ENCODE measurements around the gene ZNF669. TPM values are rescaled to one million over a fixed set of nuclear protein-coding genes. Genes with fewer than 3 reads are reported as not detected.

ZNF669 gene
- total RNA-seq, 1 donor: 10.1 TPM

DNA sequence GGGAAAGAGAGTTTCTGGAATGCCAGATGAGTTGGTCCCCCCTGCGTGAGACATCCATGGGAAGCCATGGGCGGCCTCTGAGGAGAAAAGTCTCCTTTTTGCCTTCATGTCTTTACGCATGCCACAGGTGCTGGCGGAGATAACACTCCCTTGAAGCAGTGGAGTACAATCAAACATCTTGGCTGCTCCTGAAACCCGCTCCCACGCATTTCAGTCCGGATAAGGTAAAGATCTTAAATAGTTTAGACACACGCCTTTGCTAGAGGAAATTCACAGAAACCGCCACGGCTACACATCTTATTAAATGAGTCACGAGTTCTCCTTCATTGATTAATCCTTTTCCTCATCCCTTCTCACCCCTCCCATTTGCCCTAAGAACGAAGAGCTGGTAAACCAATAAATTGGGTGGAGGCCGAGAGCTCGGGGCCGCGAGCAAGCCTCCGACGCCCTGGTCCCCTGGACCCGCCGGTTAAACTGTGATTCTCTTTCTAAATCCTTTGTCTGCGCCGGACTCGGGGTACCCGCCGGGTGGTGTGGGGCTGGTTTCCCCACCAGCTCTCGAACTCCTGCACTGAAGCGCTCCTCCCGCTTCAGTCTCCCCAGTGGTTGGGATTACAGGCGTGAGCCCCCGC lies 6.6 kb upstream of the ZNF669 start:
- Histone ChIP-seq H3K4me1 (ENCODE audit: insufficient read depth, low read length) (no peaks in the 10 kb centered on the region), H3K79me2 (ENCODE audit: insufficient read depth, low read length) (no peaks in the 10 kb centered on the region), H3K4me3 (ENCODE audit: insufficient read depth, low read length) (peak overlapping the region; percentile 76), H4K20me1 (ENCODE audit: insufficient read depth, low read length) (no peaks in the 10 kb centered on the region), H2AFZ (ENCODE audit: low read length) (peak overlapping the region; percentile 73), H3K36me3 (ENCODE audit: insufficient read depth, low read length) (no peaks in the 10 kb centered on the region), H3K4me2 (ENCODE audit: insufficient read depth, low read length) (peak overlapping the region; percentile 76), H3K27me3 (ENCODE audit: insufficient read depth, low read length) (no peaks in the 10 kb centered on the region), H3K9me3 (ENCODE audit: low read depth, low read length) (no peaks in the 10 kb centered on the region), H3K27ac (ENCODE audit: low read depth, low read length) (no peak overlapping the region)
- TF ChIP-seq, protein P1, sequence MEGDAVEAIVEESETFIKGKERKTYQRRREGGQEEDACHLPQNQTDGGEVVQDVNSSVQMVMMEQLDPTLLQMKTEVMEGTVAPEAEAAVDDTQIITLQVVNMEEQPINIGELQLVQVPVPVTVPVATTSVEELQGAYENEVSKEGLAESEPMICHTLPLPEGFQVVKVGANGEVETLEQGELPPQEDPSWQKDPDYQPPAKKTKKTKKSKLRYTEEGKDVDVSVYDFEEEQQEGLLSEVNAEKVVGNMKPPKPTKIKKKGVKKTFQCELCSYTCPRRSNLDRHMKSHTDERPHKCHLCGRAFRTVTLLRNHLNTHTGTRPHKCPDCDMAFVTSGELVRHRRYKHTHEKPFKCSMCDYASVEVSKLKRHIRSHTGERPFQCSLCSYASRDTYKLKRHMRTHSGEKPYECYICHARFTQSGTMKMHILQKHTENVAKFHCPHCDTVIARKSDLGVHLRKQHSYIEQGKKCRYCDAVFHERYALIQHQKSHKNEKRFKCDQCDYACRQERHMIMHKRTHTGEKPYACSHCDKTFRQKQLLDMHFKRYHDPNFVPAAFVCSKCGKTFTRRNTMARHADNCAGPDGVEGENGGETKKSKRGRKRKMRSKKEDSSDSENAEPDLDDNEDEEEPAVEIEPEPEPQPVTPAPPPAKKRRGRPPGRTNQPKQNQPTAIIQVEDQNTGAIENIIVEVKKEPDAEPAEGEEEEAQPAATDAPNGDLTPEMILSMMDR (IDR thresholded peaks at IDR 0.05; ENCODE audit: extremely low read depth, low read depth, low read length): no peak
- DNase-seq (ENCODE audit: insufficient read length, low spot score, missing footprints): no peak

DNA sequence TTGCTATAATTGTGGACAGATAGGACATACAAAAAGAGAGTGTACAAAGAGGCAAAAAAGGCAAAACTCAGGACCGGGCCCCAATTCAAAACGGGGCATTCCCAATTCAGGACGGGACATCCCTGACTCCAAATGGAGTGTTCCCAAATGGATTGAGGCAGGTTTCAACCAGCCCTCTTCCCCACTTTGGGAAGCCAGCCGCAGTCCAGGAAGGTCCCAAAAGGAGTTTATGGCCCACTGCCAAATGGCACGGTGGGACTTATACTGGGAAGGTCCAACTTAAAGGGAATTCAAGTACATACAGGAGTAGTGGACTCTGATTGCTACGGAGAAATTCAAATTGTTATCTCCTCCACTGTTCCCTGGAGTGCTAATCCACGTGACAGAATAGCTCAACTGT lies 3.5 kb upstream of the ZNF669 start:
- Histone ChIP-seq H3K9me3 (ENCODE audit: low read depth, low read length) (no peaks in the 10 kb centered on the region), H2AFZ (ENCODE audit: low read length) (no peak overlapping the region), H3K4me1 (ENCODE audit: insufficient read depth, low read length) (peaks cover 8% of the 10 kb centered on the region), H3K79me2 (ENCODE audit: insufficient read depth, low read length) (peaks cover 11% of the 10 kb centered on the region), H3K36me3 (ENCODE audit: insufficient read depth, low read length) (no peaks in the 10 kb centered on the region), H3K4me3 (ENCODE audit: insufficient read depth, low read length) (no peak overlapping the region), H3K27ac (ENCODE audit: low read depth, low read length) (no peak overlapping the region), H3K4me2 (ENCODE audit: insufficient read depth, low read length) (no peak overlapping the region), H3K27me3 (ENCODE audit: insufficient read depth, low read length) (no peaks in the 10 kb centered on the region), H4K20me1 (ENCODE audit: insufficient read depth, low read length) (peaks cover 5% of the 10 kb centered on the region)
- no peak for DNase-seq (ENCODE audit: insufficient read length, low spot score, missing footprints)
- TF ChIP-seq, protein P1 (IDR thresholded peaks at IDR 0.05; ENCODE audit: extremely low read depth, low read depth, low read length): no peak

DNA sequence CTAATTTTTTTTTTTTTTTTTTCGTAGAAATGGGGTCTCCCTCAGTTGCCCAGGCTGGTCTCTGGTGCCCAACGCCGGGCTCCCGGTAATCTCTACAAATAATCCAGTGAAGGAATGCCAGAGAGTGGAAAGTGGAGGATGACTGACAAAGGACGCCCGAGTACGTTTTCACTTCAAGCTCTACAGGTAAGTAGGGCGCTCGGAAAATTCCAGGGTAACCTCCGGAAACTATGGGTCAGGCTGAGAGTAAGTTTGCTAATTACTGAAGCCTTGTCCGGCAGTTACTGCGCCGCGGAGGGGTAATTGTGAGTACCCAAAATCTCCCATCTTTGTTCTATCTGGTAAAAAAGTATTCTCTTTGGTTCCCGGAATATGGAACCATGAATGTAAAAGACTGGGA lies 1.8 kb upstream of the ZNF669 start:
- no peak overlapping the region for H3K4me3 ChIP-seq (ENCODE audit: insufficient read depth, low read length)
- no peaks in the 10 kb centered on the region for H3K27me3 ChIP-seq (ENCODE audit: insufficient read depth, low read length)
- peaks cover 5% of the 10 kb centered on the region for H3K9me3 ChIP-seq (ENCODE audit: low read depth, low read length)
- no peak overlapping the region for H3K4me2 ChIP-seq (ENCODE audit: insufficient read depth, low read length)
- no peak overlapping the region for H3K27ac ChIP-seq (ENCODE audit: low read depth, low read length)
- DNase-seq (ENCODE audit: insufficient read length, low spot score, missing footprints): no peak
- H3K79me2 ChIP-seq (ENCODE audit: insufficient read depth, low read length): peaks cover 20% of the 10 kb centered on the region
- H3K4me1 ChIP-seq (ENCODE audit: insufficient read depth, low read length): peaks cover 15% of the 10 kb centered on the region
- TF ChIP-seq, protein P1 (IDR thresholded peaks at IDR 0.05; ENCODE audit: extremely low read depth, low read depth, low read length): no peak
- H4K20me1 ChIP-seq (ENCODE audit: insufficient read depth, low read length): peaks cover 13% of the 10 kb centered on the region
- H3K36me3 ChIP-seq (ENCODE audit: insufficient read depth, low read length): peaks cover 12% of the 10 kb centered on the region
- H2AFZ ChIP-seq (ENCODE audit: low read length): no peak overlapping the region

DNA sequence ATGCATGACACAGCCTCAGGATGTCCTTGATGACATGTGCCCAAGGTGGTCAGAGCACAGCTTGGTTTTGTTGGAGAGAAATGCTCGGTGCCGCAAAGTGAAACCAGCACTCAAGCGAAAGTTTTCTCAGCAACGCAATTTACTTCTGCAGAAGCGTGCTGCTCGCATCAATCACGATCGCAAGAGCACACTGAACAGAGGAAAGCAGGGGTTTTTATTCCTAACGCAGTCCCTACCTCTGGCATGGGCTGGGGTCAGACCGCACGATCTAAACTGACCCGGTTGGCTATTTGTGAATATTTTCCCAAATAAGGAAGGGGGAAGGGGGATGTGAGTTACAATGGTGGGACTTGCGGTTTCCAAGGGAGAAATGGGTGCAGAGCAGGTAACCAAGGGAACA lies 809 bp upstream of the ZNF669 start:
- Histone ChIP-seq H3K4me1 (ENCODE audit: insufficient read depth, low read length) (peaks cover 15% of the 10 kb centered on the region), H2AFZ (ENCODE audit: low read length) (peak overlapping the region; percentile 71), H3K4me3 (ENCODE audit: insufficient read depth, low read length) (peak overlapping the region; percentile 97), H3K9me3 (ENCODE audit: low read depth, low read length) (peaks cover 14% of the 10 kb centered on the region), H4K20me1 (ENCODE audit: insufficient read depth, low read length) (peaks cover 13% of the 10 kb centered on the region), H3K79me2 (ENCODE audit: insufficient read depth, low read length) (peaks cover 29% of the 10 kb centered on the region), H3K36me3 (ENCODE audit: insufficient read depth, low read length) (peaks cover 22% of the 10 kb centered on the region), H3K27me3 (ENCODE audit: insufficient read depth, low read length) (no peaks in the 10 kb centered on the region), H3K4me2 (ENCODE audit: insufficient read depth, low read length) (peak overlapping the region; percentile 91), H3K27ac (ENCODE audit: low read depth, low read length) (no peak overlapping the region)
- no peak for DNase-seq (ENCODE audit: insufficient read length, low spot score, missing footprints)
- TF ChIP-seq, protein P1 (IDR thresholded peaks at IDR 0.05; ENCODE audit: extremely low read depth, low read depth, low read length): no peak
